HG03575 (cell line): ENCODE data around the gene ANK3.

Experiments
- ATAC-seq: cut with Tn5 transposase; IDR thresholded peaks from one replicate; pipeline ENCODE4 v1.9.1; 2021; ENCODE audit not compliant: unreplicated experiment, insufficient number of reproducible peaks, low FRiP score; ENCODE audit errors: extremely low read depth

The ANK3 gene

GRCh38 chr10:60172363-60172990 lies 217.2 kb downstream of the ANK3 start:
- no peak for ATAC-seq

GRCh38 chr10:60171436-60172013 lies 218.2 kb downstream of the ANK3 start:
- ATAC-seq, result no peak

DNA sequence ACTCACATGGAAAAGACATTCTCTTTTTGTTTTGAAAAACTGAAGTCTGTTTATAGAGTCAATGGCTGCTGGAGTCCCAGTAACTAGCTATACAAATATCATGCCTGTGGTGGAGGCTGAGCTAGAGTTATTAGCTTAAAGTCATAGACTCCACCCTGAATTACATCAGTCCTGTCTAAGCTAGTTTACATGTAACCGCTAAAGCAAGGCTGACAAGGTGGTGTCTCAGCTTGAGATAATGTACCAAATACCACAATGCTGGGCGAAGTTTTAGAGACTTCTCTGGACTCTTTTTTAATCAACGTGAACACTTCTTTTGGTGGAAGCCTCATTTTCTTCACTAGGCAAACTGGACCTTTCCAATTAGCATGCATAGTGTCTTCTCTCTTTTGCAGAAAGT lies 219.4 kb downstream of the ANK3 start:
- ATAC-seq, result no peak

- ATAC-seq, result no peak
Observed at GRCh38 chr10:60169111-60169510, 220.6 kb downstream of the ANK3 start.

DNA sequence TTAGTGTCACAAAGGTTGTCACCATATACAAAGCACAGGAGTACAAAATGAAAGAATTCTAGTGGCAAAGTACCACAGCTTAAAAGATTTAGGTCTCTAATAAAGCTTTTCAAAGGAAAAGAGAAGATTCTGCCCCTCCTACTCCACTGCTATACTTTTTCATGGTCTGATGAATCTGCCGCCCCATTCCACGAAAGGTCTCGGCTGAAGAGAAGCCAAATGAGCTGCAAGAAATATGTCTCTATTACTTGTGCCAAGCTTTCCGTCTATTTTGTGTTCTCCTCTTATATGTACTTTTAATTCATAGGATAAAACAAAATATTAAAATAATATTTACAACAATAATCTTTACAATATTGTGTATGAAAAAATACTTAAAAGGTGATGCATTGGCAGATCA lies 222.6 kb downstream of the ANK3 start:
- ATAC-seq, result no peak

DNA sequence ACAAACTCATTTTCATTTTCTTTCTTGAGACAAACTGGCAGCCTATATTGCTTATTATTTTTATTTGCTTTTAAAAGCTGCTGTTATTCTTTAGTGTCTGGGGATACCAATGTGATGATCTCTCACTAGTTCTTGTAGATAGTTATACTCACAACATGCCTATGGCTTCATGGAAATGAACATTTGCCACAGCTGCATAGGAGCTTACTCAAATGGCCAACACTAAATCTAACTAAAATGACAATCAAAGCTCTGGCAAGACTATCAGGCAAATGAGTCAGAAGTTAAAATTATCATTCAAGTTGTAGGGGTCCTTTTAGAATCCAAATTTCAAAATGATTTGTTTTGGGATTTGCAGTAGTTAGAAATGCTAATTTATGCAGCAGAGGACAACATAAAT lies 225.9 kb downstream of the ANK3 start:
- no peak for ATAC-seq

DNA sequence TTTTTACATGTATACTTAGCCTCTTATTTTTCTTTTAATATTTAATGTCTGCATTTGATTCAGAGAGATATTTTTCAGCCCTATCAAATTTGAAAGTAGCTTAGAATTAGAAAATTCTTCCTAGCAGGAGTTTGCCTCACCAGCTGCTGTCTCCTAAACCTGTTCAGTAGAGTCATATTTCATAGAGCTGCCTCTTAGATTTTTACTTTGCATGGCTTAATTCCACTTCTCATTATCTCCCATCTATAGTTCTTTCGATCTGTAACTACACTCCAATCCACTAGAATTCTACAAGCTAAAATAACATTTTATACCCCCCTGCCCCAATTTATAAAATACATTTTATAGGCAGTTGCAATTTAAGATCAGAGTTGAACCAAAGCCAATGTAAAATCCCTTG lies 227.0 kb downstream of the ANK3 start:
- no peak for ATAC-seq

- no peak for ATAC-seq
Observed at GRCh38 chr10:60155943-60156683, 233.6 kb downstream of the ANK3 start.

DNA sequence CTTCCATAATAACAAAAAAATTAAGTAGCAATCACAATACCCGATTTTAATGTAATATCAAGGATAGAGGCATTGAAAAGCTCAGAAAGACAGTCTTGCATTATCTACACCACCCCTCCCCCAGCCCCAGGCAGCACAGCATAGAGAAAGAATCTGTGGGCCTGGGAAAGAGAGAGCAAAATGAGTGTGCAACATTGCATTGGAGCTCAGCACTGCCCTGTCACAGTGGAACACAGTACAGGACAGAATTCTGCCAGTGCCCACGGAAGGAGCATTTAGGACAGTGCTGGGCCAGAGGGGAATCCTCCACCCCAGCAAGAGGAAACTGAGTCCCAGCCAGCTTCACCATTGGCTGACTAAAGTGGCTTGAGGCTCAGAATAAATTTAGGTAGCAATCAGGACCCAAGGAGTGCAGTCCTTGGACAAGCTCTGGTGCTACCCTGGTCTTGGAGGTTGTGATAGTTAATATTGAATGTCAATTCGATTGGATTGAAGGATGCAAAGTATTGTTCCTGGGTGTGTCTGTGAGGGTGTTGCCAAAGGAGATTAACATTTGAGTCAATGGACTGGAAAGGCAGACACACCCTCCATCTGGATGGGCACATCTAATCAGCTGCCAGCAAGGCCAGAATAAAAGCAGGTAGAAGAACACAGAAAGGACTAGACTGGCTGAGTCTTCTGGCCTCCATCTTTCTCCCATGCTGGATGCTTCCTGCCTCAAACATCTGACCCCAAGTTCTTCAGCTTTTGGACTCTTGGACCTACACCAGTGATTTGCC lies 234.4 kb downstream of the ANK3 start:
- ATAC-seq, result no peak

DNA sequence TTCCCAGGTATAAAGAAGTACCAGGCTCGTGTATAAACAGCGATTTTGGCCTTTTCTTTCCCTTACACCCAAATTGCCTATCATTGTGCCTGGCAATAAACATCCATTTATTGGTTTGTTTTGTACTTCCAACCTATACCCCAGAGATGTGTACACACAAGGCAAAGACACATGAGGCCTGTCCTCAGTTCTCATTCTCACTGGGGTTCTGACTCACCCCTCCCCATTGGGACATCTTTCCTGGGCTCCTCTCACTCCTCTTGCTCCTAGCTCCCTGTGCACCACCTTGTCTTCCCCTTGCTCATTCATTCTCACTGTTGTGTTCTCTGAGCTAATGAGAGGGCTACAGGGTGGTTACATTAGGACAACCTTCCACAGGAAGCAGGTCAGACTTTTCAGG lies 240.7 kb downstream of the ANK3 start:
- ATAC-seq, result no peak

DNA sequence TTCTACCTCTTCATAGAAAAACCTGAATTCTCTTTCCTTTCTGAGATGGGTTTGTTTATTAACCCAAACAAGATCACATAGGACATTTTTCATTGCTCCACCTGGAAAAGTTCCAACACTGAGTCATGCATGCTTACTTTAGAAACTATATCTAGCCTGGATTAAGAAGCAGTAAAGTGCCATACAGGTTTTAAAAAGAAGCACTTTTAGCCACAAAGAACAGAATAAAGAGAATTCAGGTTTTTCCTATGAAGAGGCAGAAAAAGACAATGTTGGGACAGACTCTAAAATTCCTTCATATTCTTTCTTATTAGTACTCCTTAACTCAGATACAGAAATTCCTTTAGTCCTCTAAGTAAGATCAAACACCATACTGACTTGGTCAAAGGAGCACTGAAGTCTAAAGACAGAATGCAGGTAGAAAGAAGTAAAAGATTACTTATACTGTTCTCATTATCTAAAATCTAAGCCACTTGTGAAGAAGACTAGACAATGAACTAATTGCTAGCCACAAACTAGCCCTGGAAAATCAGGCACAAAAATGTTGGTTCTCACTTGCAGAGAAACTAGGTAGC lies 241.3 kb downstream of the ANK3 start:
- no peak for ATAC-seq

DNA sequence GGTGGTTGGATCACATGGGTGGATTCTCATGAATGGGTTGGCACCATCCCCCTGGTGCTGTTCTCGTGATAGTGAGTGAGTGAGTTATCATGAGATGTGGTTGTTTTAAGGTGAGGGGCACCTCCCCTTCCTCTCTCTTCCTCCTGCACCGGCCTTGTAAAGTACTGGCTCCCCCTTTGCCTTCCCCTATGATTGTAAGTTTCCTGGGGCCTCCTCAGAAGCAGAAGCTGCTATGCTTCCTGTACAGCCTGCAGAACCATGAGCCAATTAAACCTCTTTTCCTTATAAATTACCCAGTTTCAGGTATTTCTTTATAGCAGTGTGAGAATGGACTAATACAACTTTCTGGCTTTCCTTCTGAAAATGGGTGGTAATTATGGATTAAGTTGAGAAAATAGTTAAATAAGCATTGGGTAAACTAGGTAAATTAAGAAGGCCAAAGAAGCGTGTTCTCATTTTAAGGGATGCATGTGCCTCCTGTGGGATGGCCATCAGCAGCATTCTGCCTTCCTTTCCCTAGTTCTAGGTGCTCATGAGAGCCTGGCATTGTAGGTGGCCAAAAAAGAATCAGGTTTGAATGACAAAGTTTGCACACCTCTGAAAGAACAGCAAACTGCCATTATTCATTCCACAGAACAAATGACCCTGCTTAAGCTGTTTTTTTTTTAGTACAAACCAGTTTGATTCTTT lies 242.0 kb downstream of the ANK3 start:
- no peak for ATAC-seq

- ATAC-seq, result no peak
Observed at GRCh38 chr10:60147025-60147424, 242.7 kb downstream of the ANK3 start.

DNA sequence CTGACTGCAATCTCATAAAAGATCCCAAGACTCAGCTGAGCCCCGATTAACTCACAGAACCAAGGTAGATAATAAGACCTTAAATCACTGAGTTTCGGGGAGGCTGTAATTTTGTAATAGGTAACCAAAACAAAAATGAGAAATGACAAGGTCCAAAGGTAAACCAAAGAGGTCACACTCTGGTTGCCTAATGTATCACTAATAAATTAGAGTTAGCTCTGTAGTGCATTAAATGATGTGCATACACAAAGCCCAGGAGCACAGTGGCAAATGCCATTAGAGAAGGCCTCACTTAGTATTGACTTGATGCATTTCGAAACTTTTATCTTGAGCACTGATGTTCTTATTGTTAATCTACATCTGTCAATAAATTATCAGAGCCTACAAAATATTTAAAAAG lies 245.6 kb downstream of the ANK3 start:
- no peak for ATAC-seq

DNA sequence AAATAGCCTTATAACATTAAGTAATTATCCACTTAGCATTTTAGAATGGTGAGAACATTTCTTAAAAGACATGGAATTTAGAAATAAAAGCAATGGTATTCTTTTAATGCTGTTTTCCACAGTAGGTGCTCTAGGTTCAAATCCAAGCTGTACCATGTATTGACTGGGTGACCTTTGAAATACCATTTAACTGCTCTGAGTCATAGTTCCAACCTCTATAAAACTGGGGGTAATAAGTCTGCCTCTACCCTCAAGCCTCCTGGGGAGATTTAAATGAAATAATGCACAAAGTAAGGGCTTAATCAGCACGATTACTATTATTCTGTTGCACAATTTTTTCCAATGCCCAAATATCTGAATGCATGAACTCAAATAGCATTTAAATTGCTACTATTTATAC lies 246.9 kb downstream of the ANK3 start:
- no peak for ATAC-seq

DNA sequence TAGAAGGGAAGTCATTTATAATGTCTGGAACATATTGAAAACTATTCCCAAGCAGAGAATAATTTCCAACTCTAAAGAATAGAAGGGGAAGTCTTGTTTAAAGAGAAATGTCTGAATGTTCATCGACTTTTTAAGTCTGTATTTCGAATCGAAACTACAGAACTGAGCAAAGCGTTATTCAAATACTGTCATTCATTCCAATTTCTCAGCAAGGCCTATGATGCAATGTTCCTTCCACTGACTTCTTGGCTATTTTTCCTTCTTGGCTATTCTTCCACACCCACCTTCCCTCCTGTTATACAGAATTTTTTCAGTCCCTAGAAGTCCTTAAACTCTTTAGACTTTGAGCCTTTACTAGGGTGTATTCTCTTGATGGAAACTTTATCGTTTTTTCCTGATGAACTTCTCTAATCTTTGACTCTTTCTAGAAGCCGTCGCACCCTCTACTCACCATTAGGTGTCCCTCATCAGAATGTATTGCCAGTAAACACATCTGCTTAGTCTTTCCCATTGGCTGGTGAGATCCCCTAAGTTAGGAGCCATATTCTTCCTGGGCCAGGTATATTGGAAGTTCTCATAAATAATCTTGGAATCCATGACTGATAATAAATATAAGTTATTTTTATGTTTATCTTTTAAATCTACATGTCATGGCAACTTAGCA lies 247.6 kb downstream of the ANK3 start:
- no peak for ATAC-seq

- no peak for ATAC-seq
Observed at GRCh38 chr10:60140651-60141632, 248.7 kb downstream of the ANK3 start.
